Measurements from ENCODE around the gene TMEM119. TPM values are rescaled to one million over a fixed set of nuclear protein-coding genes. Genes with fewer than 3 reads are reported as not detected.

The TMEM119 gene, protein sequence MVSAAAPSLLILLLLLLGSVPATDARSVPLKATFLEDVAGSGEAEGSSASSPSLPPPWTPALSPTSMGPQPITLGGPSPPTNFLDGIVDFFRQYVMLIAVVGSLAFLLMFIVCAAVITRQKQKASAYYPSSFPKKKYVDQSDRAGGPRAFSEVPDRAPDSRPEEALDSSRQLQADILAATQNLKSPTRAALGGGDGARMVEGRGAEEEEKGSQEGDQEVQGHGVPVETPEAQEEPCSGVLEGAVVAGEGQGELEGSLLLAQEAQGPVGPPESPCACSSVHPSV
- total RNA-seq: under 0.01 and 0.10 TPM in 2 replicates

DNA sequence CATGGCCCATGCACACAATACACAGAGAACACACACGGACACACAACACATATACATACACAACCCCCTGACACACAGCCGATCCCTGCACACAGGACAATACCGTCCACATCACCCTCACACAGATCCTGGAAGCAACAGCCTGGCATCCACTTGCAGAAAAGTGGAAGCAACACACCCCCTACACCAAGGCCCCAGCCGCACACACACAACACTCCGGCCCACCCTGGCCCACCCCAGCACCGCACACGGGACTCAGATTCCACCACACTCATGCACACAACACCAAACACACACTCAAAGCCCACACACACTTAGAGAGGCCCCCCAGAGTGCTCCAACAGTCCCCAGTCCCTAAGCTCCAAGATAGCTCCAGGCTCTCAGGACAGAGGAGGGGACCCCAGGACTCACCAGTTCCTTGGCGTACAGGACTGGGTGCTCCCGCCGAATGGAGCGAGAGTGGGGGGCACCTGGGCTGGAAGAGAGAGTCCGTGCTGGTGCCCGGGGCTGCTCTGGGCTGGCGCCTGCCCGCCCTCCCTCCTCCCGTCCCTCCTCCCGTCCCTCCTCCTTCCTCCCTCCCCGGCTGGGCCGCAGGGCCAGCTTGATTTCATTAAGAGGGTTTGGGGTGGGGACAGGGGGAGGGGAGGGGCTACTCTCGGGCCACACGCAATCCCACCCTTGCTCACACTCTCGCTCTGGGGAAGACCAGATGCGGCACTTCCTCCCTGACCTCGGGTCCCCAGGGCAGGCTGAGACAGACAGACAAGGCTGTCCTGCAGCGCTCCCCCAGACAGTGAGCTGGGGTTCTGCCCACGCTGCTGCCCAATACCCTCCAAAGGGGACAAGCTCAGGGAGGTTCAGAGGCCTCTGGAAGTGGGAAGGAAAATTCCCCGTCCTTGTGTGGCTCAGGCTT, at the start of gene TMEM119:
TSS of gene TMEM119 (minus strand) at position 526 of the 913 bp plus-strand sequence. CDS start 5,701 bp downstream, outside the sequence.

DNA sequence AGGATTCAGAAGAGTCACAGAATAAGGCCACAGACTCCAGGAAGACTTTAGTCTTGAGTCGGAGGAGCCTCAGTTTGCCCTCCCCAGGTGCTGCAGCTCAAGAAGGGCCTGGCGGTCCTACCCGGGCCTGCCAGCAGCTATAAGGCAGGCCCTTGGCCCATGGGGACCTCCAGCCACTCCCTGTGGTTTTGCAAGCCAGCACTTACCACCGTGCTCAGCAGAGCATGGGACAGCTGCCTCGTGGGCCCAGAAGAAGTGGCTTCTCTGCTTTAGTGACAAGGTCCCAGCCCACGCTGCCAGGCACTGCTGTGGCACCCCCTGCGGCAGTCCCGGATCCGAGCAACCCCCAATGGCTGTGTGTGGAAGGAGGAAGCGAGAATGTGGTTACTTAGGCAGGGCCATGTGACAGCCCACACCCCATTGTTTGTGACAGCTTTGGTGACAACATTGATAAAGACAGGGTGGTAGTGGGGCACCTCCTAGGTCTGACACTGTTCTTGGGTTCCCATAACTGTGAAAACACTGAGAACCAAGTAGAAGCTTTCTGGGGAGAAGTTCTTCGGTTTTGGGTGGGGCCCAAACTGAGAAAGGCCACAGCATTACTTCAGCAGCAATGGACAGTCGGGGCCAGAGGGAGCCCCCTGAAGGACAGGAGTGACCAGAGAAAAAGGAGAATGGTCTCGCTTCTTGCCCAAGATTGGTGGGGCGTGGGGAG, 35.8 kb upstream of the TMEM119 start, which contains the start of gene SELPLG:
TSS of gene SELPLG (minus strand) at position 361 of the 715 bp plus-strand sequence. CDS start 9,587 bp downstream, outside the sequence.

DNA sequence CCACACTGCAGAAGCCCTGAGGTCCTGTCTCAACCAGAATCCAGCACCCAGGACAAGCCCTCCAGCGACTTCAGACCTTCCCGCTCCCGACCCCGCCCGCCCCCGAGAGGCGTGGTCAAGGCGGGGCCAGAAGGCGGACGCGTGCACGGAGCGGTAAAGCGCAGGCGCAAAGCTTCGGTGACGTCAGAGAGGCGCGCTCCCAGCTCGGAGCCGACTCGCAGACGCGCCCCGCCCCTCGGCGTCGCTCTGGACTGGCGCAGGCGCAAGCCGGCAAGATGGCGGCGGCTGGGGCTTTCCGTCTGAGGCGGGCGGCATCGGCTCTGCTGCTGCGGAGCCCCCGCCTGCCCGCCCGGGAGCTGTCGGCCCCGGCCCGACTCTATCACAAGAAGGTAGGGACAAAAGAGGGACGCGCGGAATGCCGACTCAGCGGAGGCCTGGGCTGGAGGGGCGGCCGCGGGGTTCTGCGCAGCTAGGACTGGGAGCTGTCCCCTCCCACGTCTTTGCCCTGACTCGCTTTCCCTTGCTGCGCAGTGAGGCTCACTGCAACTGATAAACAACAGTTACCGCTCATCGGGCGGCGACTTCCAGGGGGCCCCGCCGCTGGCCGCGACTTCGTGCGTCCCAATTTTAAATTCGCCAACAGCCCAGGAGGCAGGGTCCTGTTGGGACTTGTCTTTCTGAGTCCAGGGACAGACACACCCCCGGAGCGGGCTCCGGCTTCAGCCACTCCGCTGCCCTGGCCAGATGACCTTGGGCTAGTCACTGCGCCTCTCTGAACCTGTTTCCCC, 35.3 kb downstream of the TMEM119 start, which contains the start of gene ISCU:
TSS of gene ISCU (plus strand) at position 249 of the 788 bp plus-strand sequence. CDS start at position 276, 27 bp downstream.

DNA sequence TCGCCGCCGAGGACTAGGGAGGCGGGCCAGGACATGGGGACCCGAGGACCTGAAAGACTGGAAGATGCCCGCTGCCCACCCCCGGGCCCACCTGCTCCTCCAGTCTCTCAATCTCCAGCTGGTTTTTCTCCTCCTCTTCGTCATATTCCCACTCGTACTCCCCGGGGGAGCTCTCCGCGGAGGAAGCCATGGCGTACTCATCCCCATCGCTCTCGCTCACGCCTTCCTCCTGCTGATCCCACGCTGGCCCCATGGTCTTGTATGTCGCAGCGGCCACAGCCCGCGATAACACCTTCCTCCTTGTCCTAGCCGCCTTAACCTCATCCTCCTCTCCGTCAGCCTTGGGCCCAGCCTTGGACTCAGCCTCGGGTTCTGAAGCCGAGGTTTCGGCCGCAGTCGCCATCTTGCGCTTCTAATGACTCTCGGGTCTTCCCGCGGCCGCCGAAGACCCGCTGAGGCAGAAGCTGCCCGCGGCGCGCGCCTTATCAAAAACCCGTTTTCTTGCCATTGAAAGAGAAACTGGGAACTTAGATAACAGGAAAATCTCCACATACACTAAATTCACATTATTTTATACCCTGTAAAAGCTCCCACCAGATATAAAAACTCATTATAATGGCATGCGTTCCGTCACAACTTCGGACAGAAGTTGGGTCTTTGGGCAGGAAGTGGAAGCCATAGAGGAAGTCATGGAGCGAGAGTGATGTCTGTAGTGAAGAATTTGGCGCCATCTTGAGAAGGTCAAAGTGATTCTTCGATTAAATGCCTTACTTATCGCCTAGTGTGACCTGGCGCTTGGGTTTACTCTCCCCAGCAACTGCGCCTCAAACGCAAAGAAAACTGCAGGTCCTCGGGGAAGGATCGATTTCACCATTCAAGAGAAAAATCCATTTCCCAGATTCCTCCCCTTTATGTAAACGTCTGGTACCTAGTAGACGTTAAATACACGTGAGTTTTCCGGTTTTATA, 36.8 kb downstream of the TMEM119 start, which contains the start of gene SART3:
TSS of gene SART3 (minus strand) at position 422 of the 968 bp plus-strand sequence. CDS start at position 403, 19 bp downstream.

Other genes with a start within 250 kb of the TMEM119 start
- gene FICD, start 82.8 kb downstream of the TMEM119 start, total RNA-seq: 5.9 and 8.1 TPM in 2 replicates
- 42.1 and 46.5 TPM in 2 replicates for gene SART3, start 36.9 kb downstream of the TMEM119 start, total RNA-seq
- gene ISCU, start 35.5 kb downstream of the TMEM119 start, total RNA-seq: 72.8 and 77.0 TPM in 2 replicates
- gene SELPLG, start 35.8 kb upstream of the TMEM119 start, total RNA-seq: 0.29 TPM in 1 of 2 replicates, not detected in the other
- gene CORO1C, start 133.4 kb upstream of the TMEM119 start, total RNA-seq: 208 and 214 TPM in 2 replicates

Data from vein endothelial cell (primary cell).